Activated CD8-positive, alpha-beta T cell treated with anti-CD3 and anti-CD28 coated beads for 36 hours (primary cell): Measurements from ENCODE around the gene PCA3. TPM values are rescaled to one million over a fixed set of nuclear protein-coding genes. Genes with fewer than 3 reads are reported as not detected.

ENCODE experiments used
- ATAC-seq: fragments of 200-7000 bp; cut with Tn5 transposase; one replicate; pipeline ENCODE4 v1.10.0; 2021; ENCODE audit warnings: mild to moderate bottlenecking, moderate library complexity
- CTCF ChIA-PET: fragments of 350-600 bp; sonication (Branson Sonifier 250); formaldehyde crosslinking; loops from one replicate; lab custom pipeline; 2021; ENCODE audit warnings: antibody characterized with exemption; lab: Charles Lee
- POLR2A ChIA-PET: fragments of 350-600 bp; sonication (Branson Sonifier 250); formaldehyde crosslinking; loops from one replicate; lab custom pipeline; 2021; ENCODE audit warnings: antibody characterized with exemption; lab: Charles Lee
- DNase-seq: peaks from one replicate; pipeline ENCODE4 v3.0.0-alpha.2; 2020
- H3K27ac Mint-ChIP-seq: one replicate; pipeline ENCODE4 v1.8.0; 2021; ENCODE audit warnings: mild to moderate bottlenecking, mixed read lengths
- H3K27me3 Mint-ChIP-seq: one replicate; pipeline ENCODE4 v1.8.0; 2021; ENCODE audit warnings: mixed read lengths
- H3K36me3 Mint-ChIP-seq: one replicate; pipeline ENCODE4 v1.8.0; 2021; ENCODE audit warnings: low read depth, mixed read lengths
- H3K4me1 Mint-ChIP-seq: one replicate; pipeline ENCODE4 v1.8.0; 2021; ENCODE audit warnings: low read depth, mixed read lengths
- H3K4me3 Mint-ChIP-seq: one replicate; pipeline ENCODE4 v1.8.0; 2021; ENCODE audit warnings: mild to moderate bottlenecking, moderate library complexity, mixed read lengths
- H3K9me3 Mint-ChIP-seq: one replicate; pipeline ENCODE4 v1.8.0; 2021; ENCODE audit warnings: mixed read lengths
- intact Hi-C: fragments of 100-400 bp; cut with micrococcal nuclease; formaldehyde crosslinking; loops from one replicate; pipeline ENCODE4 v1.10.0; 2022
- total RNA-seq, 2 experiments: library from RNA; stranded (reverse); gene quantifications; one replicate each; pipeline ENCODE4 v1.2.3, GENCODE V29; 2021
- TF ChIP-seq, protein P1 (sequence below): fragments of 200-600 bp; IDR thresholded peaks from one replicate; pipeline ENCODE4 v1.8.0; 2022; ENCODE audit warnings: antibody characterized with exemption, mild to moderate bottlenecking

PCA3 gene
- total RNA-seq: not detected

DNA sequence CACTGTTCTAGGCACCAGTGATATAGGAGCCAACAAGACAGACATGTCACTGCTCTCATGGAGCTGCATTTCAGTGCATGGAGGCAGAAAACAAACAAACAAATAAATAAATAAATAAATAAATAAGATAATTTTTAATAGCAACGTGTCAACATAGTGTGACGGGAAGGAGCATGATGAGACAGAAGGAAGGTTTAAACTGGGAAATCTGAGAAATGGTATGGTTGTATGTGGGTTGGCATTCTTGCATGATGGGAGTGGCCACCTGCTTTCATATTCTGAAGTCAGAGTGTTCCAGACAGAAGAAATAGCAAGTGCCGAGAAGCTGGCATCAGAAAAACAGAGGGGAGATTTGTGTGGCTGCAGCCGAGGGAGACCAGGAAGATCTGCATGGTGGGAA lies at the start of gene PCA3:
Gene PCA3, plus strand, starts transcription at position 301 of the 400 bp plus-strand sequence.
- ATAC-seq (no peak), DNase-seq (no peak)
- Mint-ChIP-seq H3K27me3 (peaks cover 1% of the 10 kb centered on the region), H3K9me3 (no peaks in the 10 kb centered on the region), H3K4me3 (no peak within 1 kb of the TSS), H3K27ac (no peak within 1 kb of the TSS), H3K4me1 (no peaks in the 10 kb centered on the region), H3K36me3 (no peaks in the 10 kb centered on the region)
- TF ChIP-seq, protein P1, sequence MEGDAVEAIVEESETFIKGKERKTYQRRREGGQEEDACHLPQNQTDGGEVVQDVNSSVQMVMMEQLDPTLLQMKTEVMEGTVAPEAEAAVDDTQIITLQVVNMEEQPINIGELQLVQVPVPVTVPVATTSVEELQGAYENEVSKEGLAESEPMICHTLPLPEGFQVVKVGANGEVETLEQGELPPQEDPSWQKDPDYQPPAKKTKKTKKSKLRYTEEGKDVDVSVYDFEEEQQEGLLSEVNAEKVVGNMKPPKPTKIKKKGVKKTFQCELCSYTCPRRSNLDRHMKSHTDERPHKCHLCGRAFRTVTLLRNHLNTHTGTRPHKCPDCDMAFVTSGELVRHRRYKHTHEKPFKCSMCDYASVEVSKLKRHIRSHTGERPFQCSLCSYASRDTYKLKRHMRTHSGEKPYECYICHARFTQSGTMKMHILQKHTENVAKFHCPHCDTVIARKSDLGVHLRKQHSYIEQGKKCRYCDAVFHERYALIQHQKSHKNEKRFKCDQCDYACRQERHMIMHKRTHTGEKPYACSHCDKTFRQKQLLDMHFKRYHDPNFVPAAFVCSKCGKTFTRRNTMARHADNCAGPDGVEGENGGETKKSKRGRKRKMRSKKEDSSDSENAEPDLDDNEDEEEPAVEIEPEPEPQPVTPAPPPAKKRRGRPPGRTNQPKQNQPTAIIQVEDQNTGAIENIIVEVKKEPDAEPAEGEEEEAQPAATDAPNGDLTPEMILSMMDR: no peak
- POLR2A ChIA-PET: no interaction called here
- intact Hi-C loops: no loop called here
- CTCF ChIA-PET: no interaction called here

DNA sequence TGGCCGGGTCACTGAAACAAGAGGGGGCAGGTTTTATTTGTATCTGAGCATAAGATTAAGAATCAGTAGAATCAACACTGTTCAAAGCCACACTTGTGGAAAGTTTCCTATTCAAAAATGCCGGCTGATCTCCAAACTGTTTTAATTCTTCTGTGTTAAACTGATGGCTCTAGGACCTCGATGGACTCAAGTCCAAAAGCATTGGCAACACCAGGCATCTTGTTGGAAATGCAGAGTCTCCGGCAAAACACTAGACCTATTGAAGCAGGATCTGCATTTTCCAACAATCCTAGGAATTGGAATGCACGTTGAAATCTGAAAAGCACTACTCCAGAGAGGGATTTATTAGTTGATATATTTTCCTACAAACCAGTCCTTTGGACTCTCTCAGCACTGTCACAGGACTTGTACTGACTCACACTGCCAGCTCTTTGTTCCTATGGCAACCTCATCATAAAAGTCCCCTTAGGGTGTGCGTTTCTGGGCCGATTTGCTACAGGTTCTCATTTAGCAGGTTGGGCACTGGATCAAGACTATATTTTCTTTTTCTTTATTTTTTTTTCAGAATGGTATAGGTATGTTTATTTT lies 48.1 kb upstream of the PCA3 start:
- intact Hi-C loops: no loop called here
- TF ChIP-seq, protein P1: no peak
- Mint-ChIP-seq H3K4me1 (no peaks in the 10 kb centered on the region), H3K27me3 (peaks cover 10% of the 10 kb centered on the region), H3K9me3 (no peaks in the 10 kb centered on the region), H3K4me3 (no peak overlapping the region), H3K36me3 (no peaks in the 10 kb centered on the region), H3K27ac (no peak overlapping the region)
- CTCF ChIA-PET: interaction anchor here (1.9 kb wide), 1 partner anchor 12 kb away, joined by 5 read pairs; no protein-coding TSS in a partner anchor
- POLR2A ChIA-PET: no interaction called here
- DNase-seq: no peak
- ATAC-seq: no peak

DNA sequence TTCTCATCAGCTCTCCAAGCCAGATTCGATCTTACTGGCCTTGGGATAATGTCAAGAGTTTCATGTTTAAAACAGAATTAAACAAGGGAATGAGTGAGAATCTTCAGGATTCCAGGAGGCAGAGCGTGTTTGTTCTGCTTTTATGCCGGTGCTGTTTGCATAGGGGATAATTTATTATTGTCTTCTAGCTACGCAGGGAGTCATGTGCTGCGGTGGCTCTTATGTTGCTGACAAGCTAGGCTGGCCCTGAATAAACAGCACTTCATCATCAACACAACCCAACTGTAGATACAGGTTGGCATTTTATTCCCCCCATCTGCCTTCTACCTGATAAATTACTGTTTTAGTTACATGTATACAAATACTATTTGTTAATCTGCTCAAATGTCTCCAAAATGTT lies 47.1 kb upstream of the PCA3 start:
- DNase-seq (no peak), ATAC-seq (no peak)
- CTCF ChIA-PET: interaction anchor here (1.9 kb wide), 1 partner anchor 13 kb away, joined by 5 read pairs; no protein-coding TSS in a partner anchor
- peaks cover 10% of the 10 kb centered on the region for H3K27me3 Mint-ChIP-seq
- H3K4me3 Mint-ChIP-seq: no peak overlapping the region
- no peaks in the 10 kb centered on the region for H3K9me3 Mint-ChIP-seq
- TF ChIP-seq, protein P1: no peak
- intact Hi-C loops: no loop called here
- no peak overlapping the region for H3K27ac Mint-ChIP-seq
- H3K36me3 Mint-ChIP-seq: no peaks in the 10 kb centered on the region
- POLR2A ChIA-PET: no interaction called here
- H3K4me1 Mint-ChIP-seq: no peaks in the 10 kb centered on the region

DNA sequence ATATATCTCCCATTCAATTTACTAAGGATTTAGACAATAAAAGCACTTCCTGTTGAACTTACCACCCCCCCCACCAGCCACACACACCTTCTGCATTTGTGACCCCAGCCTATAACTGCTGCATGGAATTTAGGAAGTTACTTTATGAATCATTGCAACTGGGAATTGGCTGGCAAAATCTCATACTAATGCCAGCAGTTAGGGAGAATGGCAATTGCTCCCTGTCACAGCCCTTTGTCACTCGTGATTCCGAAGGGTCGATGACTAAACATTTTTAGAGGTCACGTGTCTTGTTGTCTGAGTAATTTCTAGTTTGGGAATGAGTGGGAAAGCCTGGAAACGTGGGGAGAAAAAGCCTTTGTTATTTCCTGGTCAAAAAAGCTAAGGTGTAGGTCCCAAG lies 46.6 kb upstream of the PCA3 start:
- DNase-seq: no peak
- ChIA-PET CTCF (interaction anchor here (1.9 kb wide), 1 partner anchor 13 kb away, joined by 5 read pairs; no protein-coding TSS in a partner anchor), POLR2A (no interaction called here)
- H3K9me3 Mint-ChIP-seq: no peaks in the 10 kb centered on the region
- TF ChIP-seq, protein P1: no peak
- no peak for ATAC-seq
- no peak overlapping the region for H3K4me3 Mint-ChIP-seq
- peaks cover 10% of the 10 kb centered on the region for H3K27me3 Mint-ChIP-seq
- intact Hi-C loops: no loop called here
- H3K36me3 Mint-ChIP-seq: no peaks in the 10 kb centered on the region
- H3K4me1 Mint-ChIP-seq: no peaks in the 10 kb centered on the region
- H3K27ac Mint-ChIP-seq: no peak overlapping the region

DNA sequence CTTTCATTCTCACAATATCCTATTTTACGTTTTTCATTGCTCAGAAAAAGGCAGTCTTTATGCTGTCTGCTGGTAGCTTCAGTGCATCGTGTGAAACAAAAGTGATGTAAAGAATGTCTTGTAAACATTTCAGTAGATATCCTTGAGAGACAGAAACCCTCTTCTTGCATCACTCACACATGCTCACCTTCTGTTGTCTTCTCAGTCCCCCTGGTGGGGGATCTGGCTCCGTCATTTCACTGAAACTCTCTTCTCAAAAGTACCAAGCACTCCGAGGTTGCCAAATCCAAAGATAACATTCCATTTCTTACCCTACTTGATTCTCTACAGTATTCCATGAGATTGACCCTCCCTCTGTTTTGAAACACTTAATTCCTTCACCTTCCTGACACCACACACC lies 46.1 kb upstream of the PCA3 start:
- ChIA-PET POLR2A (no interaction called here), CTCF (interaction anchor here (1.9 kb wide), 1 partner anchor 14 kb away, joined by 5 read pairs; no protein-coding TSS in a partner anchor)

More for the DNA sequence above, 46.1 kb upstream of the PCA3 start:
- DNase-seq (no peak), ATAC-seq (no peak)
- Mint-ChIP-seq H3K4me3 (no peak overlapping the region), H3K9me3 (no peaks in the 10 kb centered on the region), H3K27me3 (peaks cover 11% of the 10 kb centered on the region), H3K27ac (no peak overlapping the region), H3K36me3 (no peaks in the 10 kb centered on the region), H3K4me1 (no peaks in the 10 kb centered on the region)
- intact Hi-C loops: no loop called here
- TF ChIP-seq, protein P1: no peak
